HG03342 (cell line): ENCODE data around the gene CLSTN1.
A peak's percentile ranks its signal among the peaks of the same experiment; 100 is the strongest.

Experiments
- ATAC-seq: cut with Tn5 transposase; IDR thresholded peaks from one replicate; pipeline ENCODE4 v1.9.1; 2021; ENCODE audit warnings: mild to moderate bottlenecking, moderate library complexity; ENCODE audit not compliant: unreplicated experiment

Gene CLSTN1

GRCh38 chr1:9732123-9732971 lies 91.4 kb downstream of the CLSTN1 start:
- ATAC-seq = no peak

GRCh38 chr1:9731561-9731960 lies 92.2 kb downstream of the CLSTN1 start:
- no peak for ATAC-seq

- no peak for ATAC-seq
These were observed 92.7 kb downstream of the CLSTN1 start for GRCh38 chr1:9731051-9731537.

DNA sequence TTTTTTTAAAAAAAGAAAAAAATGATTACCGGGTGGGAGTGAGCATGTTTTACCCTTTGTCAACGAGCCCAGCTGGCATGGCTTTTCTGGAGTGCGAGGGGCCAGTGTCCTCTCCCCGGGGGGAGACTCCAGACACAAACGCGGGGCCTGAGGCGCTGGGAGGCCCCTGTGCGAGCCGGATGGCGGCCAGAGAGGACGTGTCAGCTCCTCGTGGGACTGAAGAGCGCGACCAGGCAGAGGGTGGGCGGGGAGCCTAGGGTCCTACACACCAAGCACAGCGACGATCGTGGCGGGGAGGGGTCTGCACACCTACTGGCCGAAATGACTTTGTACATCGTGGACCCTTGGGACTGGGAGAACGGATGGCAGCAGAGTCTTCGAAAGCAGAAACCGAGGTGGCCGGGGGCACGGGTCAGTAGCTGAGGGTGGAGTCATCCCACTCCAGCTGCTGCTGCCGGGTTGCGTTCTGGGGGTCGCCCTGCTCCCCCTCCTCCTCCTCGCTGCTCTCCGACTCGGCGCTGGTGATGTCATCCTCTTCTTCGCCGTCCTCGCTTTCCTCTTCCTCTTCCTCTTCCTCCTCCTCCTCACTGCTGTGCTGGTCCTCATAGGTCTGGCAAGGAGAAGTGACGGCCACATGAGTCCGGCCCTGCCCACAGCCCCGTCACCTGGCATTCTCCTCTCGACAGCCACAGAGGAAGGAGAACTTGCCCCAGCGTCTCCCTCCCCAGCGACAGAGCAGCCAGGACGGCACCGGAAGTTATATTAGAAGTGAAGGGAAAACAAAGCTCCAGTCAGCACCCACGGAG lies 93.5 kb downstream of the CLSTN1 start:
- no peak for ATAC-seq

GRCh38 chr1:9729523-9729922 lies 94.2 kb downstream of the CLSTN1 start:
- no peak for ATAC-seq

- ATAC-seq = no peak
These were observed 95.1 kb downstream of the CLSTN1 start for GRCh38 chr1:9728451-9729295.

- no peak for ATAC-seq
These were observed 96.7 kb downstream of the CLSTN1 start for GRCh38 chr1:9726905-9727595.

GRCh38 chr1:9726406-9726805 lies 97.4 kb downstream of the CLSTN1 start:
- no peak for ATAC-seq

- peak; percentile 58 for ATAC-seq
These were observed 98.9 kb downstream of the CLSTN1 start for GRCh38 chr1:9724706-9725476.

DNA sequence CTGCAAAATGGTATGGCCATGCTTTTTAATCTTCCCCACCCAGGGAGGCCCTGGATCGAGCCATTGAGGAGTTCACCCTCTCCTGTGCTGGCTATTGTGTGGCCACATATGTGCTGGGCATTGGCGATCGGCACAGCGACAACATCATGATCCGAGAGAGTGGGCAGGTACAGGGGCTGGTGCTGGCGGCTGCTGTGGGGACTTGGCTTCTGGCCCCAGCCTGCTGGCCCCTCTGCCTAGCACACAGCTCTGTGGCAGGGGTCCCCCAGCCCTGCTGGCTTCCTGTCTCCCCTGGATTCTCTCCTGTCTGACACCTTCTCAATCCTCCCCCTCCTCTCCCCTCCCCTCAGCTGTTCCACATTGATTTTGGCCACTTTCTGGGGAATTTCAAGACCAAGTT lies 99.8 kb downstream of the CLSTN1 start:
- ATAC-seq = no peak

- ATAC-seq = no peak
These were observed 100.5 kb downstream of the CLSTN1 start for GRCh38 chr1:9723068-9723805.

DNA sequence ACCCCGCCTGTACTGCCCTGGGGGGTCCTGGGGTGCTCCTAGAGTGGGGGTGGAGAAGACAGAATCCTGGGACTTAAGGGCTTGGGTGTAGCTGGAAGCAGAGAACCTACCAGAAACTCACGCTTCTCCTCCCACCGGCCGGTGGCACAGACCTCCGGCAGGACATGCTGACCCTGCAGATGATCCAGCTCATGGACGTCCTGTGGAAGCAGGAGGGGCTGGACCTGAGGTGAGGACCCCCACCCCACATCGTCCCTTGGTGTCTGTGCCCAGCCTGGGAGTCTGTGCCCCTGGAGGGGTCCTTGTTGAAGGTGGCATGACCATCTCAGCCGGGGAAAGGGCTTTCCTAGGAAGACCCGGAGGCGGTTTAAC lies 101.4 kb downstream of the CLSTN1 start:
- ATAC-seq = no peak

GRCh38 chr1:9721606-9722377 lies 102.0 kb downstream of the CLSTN1 start:
- ATAC-seq = no peak

DNA sequence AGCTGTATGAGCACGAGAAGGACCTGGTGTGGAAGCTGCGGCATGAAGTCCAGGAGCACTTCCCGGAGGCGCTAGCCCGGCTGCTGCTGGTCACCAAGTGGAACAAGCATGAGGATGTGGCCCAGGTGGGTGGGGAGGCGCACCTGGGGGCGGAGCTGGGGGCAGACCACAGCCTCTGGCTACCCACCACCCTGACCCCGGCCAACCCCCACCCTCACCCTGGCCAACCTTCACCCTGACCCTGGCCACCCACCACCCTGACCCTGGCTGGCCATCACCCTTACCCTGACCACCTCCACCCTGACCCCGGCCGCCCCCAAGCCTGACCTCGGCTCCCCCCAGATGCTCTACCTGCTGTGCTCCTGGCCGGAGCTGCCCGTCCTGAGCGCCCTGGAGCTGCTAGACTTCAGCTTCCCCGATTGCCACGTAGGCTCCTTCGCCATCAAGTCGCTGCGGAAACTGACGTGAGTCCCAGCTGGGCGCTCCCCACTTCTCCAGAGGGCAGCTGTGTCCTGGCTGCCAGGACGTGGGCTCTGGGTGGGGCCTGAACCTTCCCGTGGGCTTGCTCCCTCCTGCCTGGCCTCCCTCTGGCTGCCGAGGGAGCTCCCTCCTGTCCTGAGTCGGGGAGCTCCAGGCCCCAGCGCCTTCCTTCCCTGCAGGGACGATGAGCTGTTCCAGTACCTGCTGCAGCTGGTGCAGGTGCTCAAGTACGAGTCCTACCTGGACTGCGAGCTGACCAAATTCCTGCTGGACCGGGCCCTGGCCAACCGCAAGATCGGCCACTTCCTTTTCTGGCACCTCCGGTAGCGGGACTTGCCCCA lies 102.8 kb downstream of the CLSTN1 start:
- ATAC-seq = no peak

GRCh38 chr1:9719978-9720722 lies 103.6 kb downstream of the CLSTN1 start:
- no peak for ATAC-seq

- ATAC-seq = no peak
These were observed 105.6 kb downstream of the CLSTN1 start for GRCh38 chr1:9718006-9718680.
